H1 (cell line): ENCODE data around the gene AGPAT3.

Experiments used
- ATF2 ChIP-seq: IDR thresholded peaks from 2 replicates; pipeline ENCODE4 v1.6.1; 2012; ENCODE audit warnings: low read length, inconsistent platforms
- ATF3 ChIP-seq: IDR thresholded peaks from 2 replicates; pipeline ENCODE4 v1.6.1; 2011; ENCODE audit warnings: low read depth, mild to moderate bottlenecking, low read length; ENCODE audit not compliant: insufficient read depth
- CHD1 ChIP-seq: IDR thresholded peaks from 2 replicates; pipeline ENCODE4 v1.6.1; 2012; ENCODE audit warnings: low read depth, low read length, improper control_type of control experiment
- CTCF ChIP-seq, 3 experiments: IDR thresholded peaks; 1 replicate in 2 of 3; 2 replicates in 1 of 3; pipeline versions ENCODE4 v1.5.1 to v1.6.1; 2011; ENCODE audit warnings: low read length in 3 of 3, mild to moderate bottlenecking in 3 of 3, inconsistent platforms in 2 of 3, low read depth in 1 of 3, moderate library complexity in 1 of 3; ENCODE audit not compliant: insufficient read depth in 1 of 3; ENCODE audit errors: control extremely low read depth in 1 of 3
- EGR1 ChIP-seq: IDR thresholded peaks from 2 replicates; pipeline ENCODE4 v1.6.1; 2011; ENCODE audit warnings: low read depth, low read length, borderline replicate concordance
- EP300 ChIP-seq, 2 experiments: IDR thresholded peaks; 1 replicate in 1 of 2; 2 replicates in 1 of 2; pipeline ENCODE4 v1.6.1; 2011 to 2012; ENCODE audit warnings: low read depth in 2 of 2, low read length in 2 of 2, mild to moderate bottlenecking in 2 of 2, borderline replicate concordance in 1 of 2, inconsistent platforms in 1 of 2, moderate library complexity in 1 of 2
- POLR2A ChIP-seq, 2 experiments: IDR thresholded peaks; 1 replicate in 1 of 2; 2 replicates in 1 of 2; pipeline ENCODE4 v1.6.1; 2011; ENCODE audit warnings: low read depth in 2 of 2, low read length in 2 of 2, mild to moderate bottlenecking in 2 of 2; ENCODE audit errors: control extremely low read depth in 1 of 2
- POLR2AphosphoS5 ChIP-seq: IDR thresholded peaks from 2 replicates; pipeline ENCODE4 v1.6.1; 2011; ENCODE audit warnings: low read depth, low read length
- RFX5 ChIP-seq: IDR thresholded peaks from 2 replicates; pipeline ENCODE4 v1.6.1; 2011; ENCODE audit warnings: low read depth, low read length, improper control_type of control experiment, borderline replicate concordance
- SP2 ChIP-seq: IDR thresholded peaks from 2 replicates; pipeline ENCODE4 v1.6.1; 2012; ENCODE audit warnings: mild to moderate bottlenecking, low read length, inconsistent platforms

GRCh38 chr21:43864962-43865539 lies at the start of gene AGPAT3:
- no peak for TF ChIP-seq CTCF (IDR thresholded peaks at IDR 0.05; ENCODE audit: control extremely low read depth in 1 of 3, insufficient read depth in 1 of 3, low read depth in 1 of 3, low read length in 3 of 3)
- no peak for TF ChIP-seq ATF2
- TF ChIP-seq ATF3: no peak
- no peak for TF ChIP-seq SP2
- TF ChIP-seq EP300 (IDR thresholded peaks at IDR 0.05; ENCODE audit: borderline replicate concordance in 1 of 2, low read depth in 2 of 2, low read length in 2 of 2): no peak
- TF ChIP-seq RFX5: no peak
- no peak for TF ChIP-seq CHD1
- no peak for TF ChIP-seq POLR2AphosphoS5
- TF ChIP-seq EGR1: no peak
- no peak for TF ChIP-seq POLR2A (IDR thresholded peaks at IDR 0.05; ENCODE audit: control extremely low read depth in 1 of 2, low read depth in 2 of 2, low read length in 2 of 2)
